WTC11 (cell line): Measurements from ENCODE around the gene MAGI2. TPM values are rescaled to one million over a fixed set of nuclear protein-coding genes. Genes with fewer than 3 reads are reported as not detected.

ENCODE experiments used
- ATAC-seq: fragments of 200-7000 bp; cut with Tn5 transposase; 2 replicates; pipeline ENCODE4 v1.10.0; 2021; ENCODE audit warnings: mild to moderate bottlenecking, moderate library complexity
- CTCF ChIA-PET: fragments of 300-600 bp; sonication (Branson Sonifier 250); formaldehyde crosslinking; loops from one replicate; lab custom pipeline; 2021; ENCODE audit warnings: antibody characterized with exemption; lab: Charles Lee
- POLR2A ChIA-PET: fragments of 350-600 bp; sonication (Branson Sonifier 250); formaldehyde crosslinking; loops from one replicate; lab custom pipeline; 2021; ENCODE audit warnings: antibody characterized with exemption; lab: Charles Lee
- DNase-seq: peaks from one replicate; pipeline ENCODE4 v3.0.0; 2021; ENCODE audit warnings: low spot score
- H3K27ac Mint-ChIP-seq: 2 replicates; pipeline ENCODE4 v1.8.0; 2021; ENCODE audit warnings: mixed read lengths
- H3K27me3 Mint-ChIP-seq: 2 replicates; pipeline ENCODE4 v1.8.0; 2021; ENCODE audit warnings: low read depth, mild to moderate bottlenecking, moderate library complexity, mixed read lengths
- H3K36me3 Mint-ChIP-seq: 2 replicates; pipeline ENCODE4 v1.8.0; 2021; ENCODE audit warnings: mixed read lengths
- H3K4me1 Mint-ChIP-seq: 2 replicates; pipeline ENCODE4 v1.8.0; 2022; ENCODE audit warnings: mixed read lengths
- H3K4me3 Mint-ChIP-seq: 2 replicates; pipeline ENCODE4 v1.8.0; 2021; ENCODE audit warnings: mild to moderate bottlenecking, moderate library complexity, mixed read lengths
- H3K9me3 Mint-ChIP-seq: 2 replicates; pipeline ENCODE4 v1.8.0; 2021; ENCODE audit warnings: mixed read lengths
- ARID4B ChIP-seq: sonication (generic); formaldehyde crosslinking; IDR thresholded peaks from 2 replicates; pipeline ENCODE4 v1.8.0; 2023; ENCODE audit warnings: missing genetic modification reagents, mild to moderate bottlenecking, borderline replicate concordance
- CDX4 ChIP-seq: fragments of 250-450 bp; sonication (Bioruptor Pico); IDR thresholded peaks from 2 replicates; pipeline ENCODE4 v1.9.0; 2021; ENCODE audit warnings: moderate library complexity, mild to moderate bottlenecking, inconsistent platforms, borderline replicate concordance
- FOXJ3 ChIP-seq: sonication (generic); formaldehyde crosslinking; IDR thresholded peaks from 2 replicates; pipeline ENCODE4 v1.9.0; 2021; ENCODE audit warnings: missing genetic modification reagents, mild to moderate bottlenecking, borderline replicate concordance
- FOXP1 ChIP-seq: sonication (generic); formaldehyde crosslinking; IDR thresholded peaks from 2 replicates; pipeline ENCODE4 v1.8.0; 2022; ENCODE audit warnings: missing genetic modification reagents, mild to moderate bottlenecking, moderate library complexity, borderline replicate concordance
- FOXP4 ChIP-seq: sonication (generic); formaldehyde crosslinking; IDR thresholded peaks from 2 replicates; pipeline ENCODE4 v1.8.0; 2022; ENCODE audit warnings: mild to moderate bottlenecking, missing genetic modification reagents
- NR2C2 ChIP-seq: sonication (generic); formaldehyde crosslinking; IDR thresholded peaks from 2 replicates; pipeline ENCODE4 v1.8.0; 2022; ENCODE audit warnings: mild to moderate bottlenecking, missing genetic modification reagents
- SP1 ChIP-seq: sonication (generic); formaldehyde crosslinking; conservative IDR thresholded peaks from 2 replicates; pipeline ENCODE4 v1.8.1; 2022; ENCODE audit warnings: missing genetic modification reagents
- TP53 ChIP-seq: sonication (generic); formaldehyde crosslinking; IDR thresholded peaks from 2 replicates; pipeline ENCODE4 v1.8.1; 2023; ENCODE audit warnings: mild to moderate bottlenecking, missing genetic modification reagents
- ZNF219 ChIP-seq: sonication (generic); formaldehyde crosslinking; IDR thresholded peaks from 2 replicates; pipeline ENCODE4 v1.8.0; 2023; ENCODE audit warnings: missing genetic modification reagents, mild to moderate bottlenecking, borderline replicate concordance
- ZNF263 ChIP-seq: sonication (generic); formaldehyde crosslinking; IDR thresholded peaks from 2 replicates; pipeline ENCODE4 v1.8.1; 2022; ENCODE audit warnings: low read depth, mild to moderate bottlenecking, moderate library complexity, missing genetic modification reagents
- total RNA-seq: library from RNA; stranded (reverse); gene quantifications from 3 replicates; pipeline ENCODE4 v1.2.3, GENCODE V29; 2021
- TF ChIP-seq, protein P1 (sequence below): sonication (generic); formaldehyde crosslinking; IDR thresholded peaks from 2 replicates; pipeline ENCODE4 v1.8.1; 2023; ENCODE audit warnings: mild to moderate bottlenecking, missing genetic modification reagents, moderate library complexity
- TF ChIP-seq, protein P2 (sequence below): fragments of 200-600 bp; IDR thresholded peaks from 2 replicates; pipeline ENCODE4 v1.8.0; 2022; ENCODE audit warnings: antibody characterized with exemption
- TF ChIP-seq, protein P3 (sequence below): sonication (generic); formaldehyde crosslinking; IDR thresholded peaks from 2 replicates; pipeline ENCODE4 v1.8.0; 2022; ENCODE audit warnings: mild to moderate bottlenecking, missing genetic modification reagents
- TF ChIP-seq, protein P4 (sequence below): fragments of 250-450 bp; sonication (Bioruptor Pico); IDR thresholded peaks from 2 replicates; pipeline ENCODE4 v1.9.0; 2021; ENCODE audit warnings: mild to moderate bottlenecking

Gene MAGI2
- total RNA-seq, 1 experiment from 2014 or later: 26.6 TPM

DNA sequence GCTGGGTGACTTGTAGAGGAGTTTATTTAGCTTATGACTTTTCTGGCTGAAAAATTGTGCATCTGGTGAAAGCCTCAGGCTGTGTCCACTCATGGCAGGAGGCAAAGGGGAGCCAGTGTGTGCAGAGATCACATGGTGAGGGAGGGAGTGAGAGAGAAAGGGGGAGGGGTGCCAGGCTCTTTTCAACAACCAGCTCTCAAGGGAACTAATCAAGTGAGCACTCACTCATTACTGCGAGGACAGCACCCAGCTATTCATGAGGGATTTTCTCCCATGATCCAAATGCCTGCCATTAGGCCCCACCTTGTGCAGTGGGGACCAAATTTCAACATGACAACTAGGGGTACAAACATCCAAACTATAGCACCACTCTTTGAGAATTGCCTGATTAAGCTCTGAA lies 590.2 kb downstream of the MAGI2 start:
- H3K27me3 Mint-ChIP-seq: peaks cover 5% of the 10 kb centered on the region; the same call in 1 of the 2 replicates
- peaks cover 25% of the 10 kb centered on the region for H3K9me3 Mint-ChIP-seq
- POLR2A ChIA-PET: interaction anchor here (0.6 kb wide), 1 partner anchor 10 kb away, joined by 4 read pairs; no protein-coding TSS in a partner anchor
- H3K4me1 Mint-ChIP-seq: peaks cover 9% of the 10 kb centered on the region
- DNase-seq: no peak
- CTCF ChIA-PET: no interaction called here
- no peak overlapping the region for H3K27ac Mint-ChIP-seq
- H3K4me3 Mint-ChIP-seq: no peak overlapping the region
- TF ChIP-seq, protein P1, sequence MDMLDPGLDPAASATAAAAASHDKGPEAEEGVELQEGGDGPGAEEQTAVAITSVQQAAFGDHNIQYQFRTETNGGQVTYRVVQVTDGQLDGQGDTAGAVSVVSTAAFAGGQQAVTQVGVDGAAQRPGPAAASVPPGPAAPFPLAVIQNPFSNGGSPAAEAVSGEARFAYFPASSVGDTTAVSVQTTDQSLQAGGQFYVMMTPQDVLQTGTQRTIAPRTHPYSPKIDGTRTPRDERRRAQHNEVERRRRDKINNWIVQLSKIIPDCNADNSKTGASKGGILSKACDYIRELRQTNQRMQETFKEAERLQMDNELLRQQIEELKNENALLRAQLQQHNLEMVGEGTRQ (CRISPR knock-in tag): 0 out of 2 replicates have a peak, but pooled peaks have one; percentile 39
- TF ChIP-seq, protein P2, sequence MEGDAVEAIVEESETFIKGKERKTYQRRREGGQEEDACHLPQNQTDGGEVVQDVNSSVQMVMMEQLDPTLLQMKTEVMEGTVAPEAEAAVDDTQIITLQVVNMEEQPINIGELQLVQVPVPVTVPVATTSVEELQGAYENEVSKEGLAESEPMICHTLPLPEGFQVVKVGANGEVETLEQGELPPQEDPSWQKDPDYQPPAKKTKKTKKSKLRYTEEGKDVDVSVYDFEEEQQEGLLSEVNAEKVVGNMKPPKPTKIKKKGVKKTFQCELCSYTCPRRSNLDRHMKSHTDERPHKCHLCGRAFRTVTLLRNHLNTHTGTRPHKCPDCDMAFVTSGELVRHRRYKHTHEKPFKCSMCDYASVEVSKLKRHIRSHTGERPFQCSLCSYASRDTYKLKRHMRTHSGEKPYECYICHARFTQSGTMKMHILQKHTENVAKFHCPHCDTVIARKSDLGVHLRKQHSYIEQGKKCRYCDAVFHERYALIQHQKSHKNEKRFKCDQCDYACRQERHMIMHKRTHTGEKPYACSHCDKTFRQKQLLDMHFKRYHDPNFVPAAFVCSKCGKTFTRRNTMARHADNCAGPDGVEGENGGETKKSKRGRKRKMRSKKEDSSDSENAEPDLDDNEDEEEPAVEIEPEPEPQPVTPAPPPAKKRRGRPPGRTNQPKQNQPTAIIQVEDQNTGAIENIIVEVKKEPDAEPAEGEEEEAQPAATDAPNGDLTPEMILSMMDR: no peak
- no peak; the same call in 1 of the 2 replicates for ATAC-seq
- peaks cover 3% of the 10 kb centered on the region for H3K36me3 Mint-ChIP-seq

- no peak for DNase-seq
- ChIA-PET CTCF (no interaction called here), POLR2A (no interaction called here)
- ATAC-seq: no peak
- Mint-ChIP-seq H3K27me3 (peaks cover 5% of the 10 kb centered on the region; the same call in 1 of the 2 replicates), H3K4me1 (peaks cover 9% of the 10 kb centered on the region), H3K36me3 (peaks cover 3% of the 10 kb centered on the region), H3K4me3 (no peak overlapping the region), H3K9me3 (peaks cover 19% of the 10 kb centered on the region), H3K27ac (no peak overlapping the region)
- TF ChIP-seq NR2C2 (CRISPR knock-in tag) (no peak), CDX4 (CRISPR knock-in tag) (no peak), ARID4B (CRISPR knock-in tag) (no peak), FOXP1 (no peak), FOXJ3 (CRISPR knock-in tag) (no peak), SP1 (CRISPR knock-in tag) (no peak), FOXP4 (CRISPR knock-in tag) (no peak), ZNF263 (CRISPR knock-in tag) (no peak), TP53 (no peak), ZNF219 (no peak)
- TF ChIP-seq, protein P3, sequence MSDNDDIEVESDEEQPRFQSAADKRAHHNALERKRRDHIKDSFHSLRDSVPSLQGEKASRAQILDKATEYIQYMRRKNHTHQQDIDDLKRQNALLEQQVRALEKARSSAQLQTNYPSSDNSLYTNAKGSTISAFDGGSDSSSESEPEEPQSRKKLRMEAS (CRISPR knock-in tag): no peak
- TF ChIP-seq, protein P4, sequence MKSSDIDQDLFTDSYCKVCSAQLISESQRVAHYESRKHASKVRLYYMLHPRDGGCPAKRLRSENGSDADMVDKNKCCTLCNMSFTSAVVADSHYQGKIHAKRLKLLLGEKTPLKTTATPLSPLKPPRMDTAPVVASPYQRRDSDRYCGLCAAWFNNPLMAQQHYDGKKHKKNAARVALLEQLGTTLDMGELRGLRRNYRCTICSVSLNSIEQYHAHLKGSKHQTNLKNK (CRISPR knock-in tag): no peak
Measured at GRCh38 chr7:78862411-78862900, 591.0 kb downstream of the MAGI2 start.
